Thyroid gland (tissue), 4 donors: Measurements from ENCODE around the gene SLX4. TPM values are rescaled to one million over a fixed set of nuclear protein-coding genes. Genes with fewer than 3 reads are reported as not detected.

Source experiments
- DNase-seq, 2 donors: peaks; one replicate each; pipeline ENCODE4 v3.0.0-alpha.2; 2019
- H3K27ac ChIP-seq, 3 donors: fragments of 200-600 bp; sonication (generic); 1 replicate in 2 of 3; 2 replicates in 1 of 3; pipeline ENCODE4 v1.5.1; 2016 to 2019; ENCODE audit warnings: mild to moderate bottlenecking in 1 of 3, moderate library complexity in 1 of 3
- H3K27me3 ChIP-seq: fragments of 200-600 bp; sonication (generic); one replicate; pipeline ENCODE4 v1.5.1; 2019
- H3K36me3 ChIP-seq, 2 donors: fragments of 200-600 bp; sonication (generic); one replicate each; pipeline ENCODE4 v1.5.1; 2016 to 2019
- H3K4me1 ChIP-seq, 2 donors: fragments of 200-600 bp; sonication (generic); one replicate each; pipeline ENCODE4 v1.5.1; 2017 to 2019
- H3K4me3 ChIP-seq, 3 donors: fragments of 200-600 bp; sonication (generic); replicated peaks in 1 of 3; 1 replicate in 2 of 3; 2 replicates in 1 of 3; pipeline ENCODE4 v1.5.1; 2016; ENCODE audit warnings: mild to moderate bottlenecking in 1 of 3
- H3K9me3 ChIP-seq: fragments of 200-600 bp; sonication (generic); one replicate; pipeline ENCODE4 v1.5.1; 2017
- CTCF ChIP-seq, 6 experiments: fragments of 200-600 bp in 3 of 6; fragments of 450-650 bp in 3 of 6; sonication (generic) in 3 of 6; IDR thresholded peaks; one replicate each; pipeline ENCODE4 v1.5.1; 2016 to 2019; ENCODE audit warnings: antibody characterized with exemption in 6 of 6, mild to moderate bottlenecking in 2 of 6, inconsistent platforms in 1 of 6, moderate library complexity in 1 of 6
- POLR2A ChIP-seq, 2 donors: fragments of 450-650 bp; IDR thresholded peaks; one replicate each; pipeline ENCODE4 v1.6.1; 2017; ENCODE audit warnings: antibody characterized with exemption in 2 of 2, mild to moderate bottlenecking in 2 of 2, moderate library complexity in 1 of 2
- WGBS, 2 donors: methylation state at CpG; one replicate each; pipeline ENCODE4 v1.1.5; 2017; 5-methylcytosine and 5-hydroxymethylcytosine counted together
- intact Hi-C: fragments of 100-400 bp; cut with DNase I; formaldehyde crosslinking; loops from one replicate; pipeline ENCODE4 v1.15.1; 2023
- total RNA-seq, 4 donors: library from RNA; depleted of rRNA; stranded (reverse); fragments of >200 nt; gene quantifications; one replicate each; pipeline ENCODE4 v1.2.3, GENCODE V29; 2016

Gene SLX4
- total RNA-seq, 4 donors from 2014 or later: 2.7 to 4.9 (median 4.5) TPM

- no peak for DNase-seq
- H3K27me3 ChIP-seq: no peaks in the 10 kb centered on the region
- no peaks in the 10 kb centered on the region for H3K9me3 ChIP-seq
- WGBS, 2 donors: 82 to 92% methylated on average over 9 to 10 of the region's 10 CpGs
- no peak for TF ChIP-seq CTCF (IDR thresholded peaks at IDR 0.05)
- no peak for TF ChIP-seq POLR2A (IDR thresholded peaks at IDR 0.05)
- H3K27ac ChIP-seq: no peak overlapping the region
- no peaks in the 10 kb centered on the region for H3K4me1 ChIP-seq
- H3K4me3 ChIP-seq: no peak overlapping the region
- intact Hi-C loops: no loop called here
- H3K36me3 ChIP-seq: no peaks in the 10 kb centered on the region
These were observed 63.0 kb downstream of the SLX4 start for GRCh38 chr16:3548445-3548844.

DNA sequence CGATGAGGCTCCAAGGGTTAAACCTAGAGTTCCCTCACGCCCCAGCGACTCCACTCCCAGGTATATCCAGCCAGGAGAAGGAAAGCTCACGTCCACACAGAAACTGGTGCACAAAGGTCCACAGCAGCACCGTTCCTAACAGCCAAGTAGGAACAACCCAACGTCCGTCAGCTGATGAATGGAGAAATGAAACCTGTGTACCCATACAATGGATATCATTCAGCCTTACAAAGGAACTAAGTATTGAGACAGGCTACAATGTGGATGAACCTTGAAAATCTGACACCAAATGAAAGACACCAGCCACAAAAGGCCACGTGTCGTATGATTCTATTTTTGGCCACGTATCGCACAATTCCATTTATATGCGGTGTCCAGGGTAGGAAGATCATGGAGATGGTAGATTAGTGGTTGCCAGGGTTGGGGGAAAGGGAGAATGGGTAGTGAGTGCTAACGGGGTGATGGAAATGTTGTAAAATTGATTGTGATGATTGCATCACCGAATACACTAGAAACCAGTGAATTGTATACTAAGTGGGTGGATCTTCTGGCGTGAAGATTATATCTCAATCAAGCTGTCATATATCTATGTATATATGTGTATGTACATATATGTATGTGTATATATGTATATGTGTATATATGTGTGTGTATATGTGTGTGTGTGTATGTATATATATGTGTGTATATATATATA, 64.3 kb downstream of the SLX4 start:
- intact Hi-C loops: no loop called here

GRCh38 chr16:3542601-3543373, 68.6 kb downstream of the SLX4 start:
- intact Hi-C loops: no loop called here
- H3K27ac ChIP-seq: no peak overlapping the region
- no peaks in the 10 kb centered on the region for H3K9me3 ChIP-seq
- H3K4me1 ChIP-seq: no peaks in the 10 kb centered on the region
- H3K4me3 ChIP-seq: no peak overlapping the region
- 82 to 92% methylated on average over 6 of the region's 6 CpGs for WGBS, 2 donors
- H3K27me3 ChIP-seq: no peaks in the 10 kb centered on the region
- no peak for DNase-seq
- peaks cover 7% of the 10 kb centered on the region in 2 donors for H3K36me3 ChIP-seq
- TF ChIP-seq CTCF (IDR thresholded peaks at IDR 0.05): no peak
- no peak for TF ChIP-seq POLR2A (IDR thresholded peaks at IDR 0.05)

More for the DNA sequence above, 64.3 kb downstream of the SLX4 start:
- H3K27ac ChIP-seq: no peak overlapping the region
- DNase-seq: no peak
- no peaks in the 10 kb centered on the region for H3K4me1 ChIP-seq
- WGBS, 2 donors: 82 to 88% methylated on average over 15 of the region's 15 CpGs
- no peaks in the 10 kb centered on the region for H3K27me3 ChIP-seq
- TF ChIP-seq CTCF (IDR thresholded peaks at IDR 0.05) (no peak), POLR2A (IDR thresholded peaks at IDR 0.05) (no peak)
- no peaks in the 10 kb centered on the region for H3K9me3 ChIP-seq
- no peak overlapping the region for H3K4me3 ChIP-seq
- no peaks in the 10 kb centered on the region for H3K36me3 ChIP-seq

DNA sequence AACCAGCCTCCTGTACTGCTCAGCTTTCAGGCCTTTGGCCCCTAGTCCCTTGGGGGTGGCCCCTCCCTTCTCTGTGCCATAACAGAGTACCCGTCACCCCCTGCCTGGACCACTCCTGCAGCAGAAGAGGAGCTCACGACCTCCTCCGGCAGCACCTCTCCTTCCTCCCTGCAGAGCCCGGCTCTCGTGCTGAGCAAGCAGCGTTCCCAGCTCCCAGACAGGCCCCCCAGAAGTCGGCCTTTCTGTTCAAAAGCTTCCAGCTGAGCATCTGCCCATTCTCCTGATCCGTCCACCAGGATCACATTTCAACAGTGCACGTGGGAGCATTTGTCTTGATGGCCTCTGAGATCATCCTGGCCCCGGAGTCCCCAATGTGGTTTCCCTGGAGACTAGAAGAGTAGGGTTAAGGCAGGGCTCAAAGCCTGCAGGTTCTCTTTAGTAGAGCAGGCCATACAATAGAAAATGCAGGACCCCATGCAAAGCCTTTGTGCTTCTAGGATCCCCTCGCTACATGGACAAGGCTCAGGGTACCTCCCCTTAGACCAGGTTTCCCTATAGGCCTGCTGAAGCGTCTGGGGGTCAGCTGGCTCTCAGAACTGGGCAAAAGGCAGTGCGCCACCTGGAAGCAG, 69.8 kb downstream of the SLX4 start:
- Histone ChIP-seq H3K9me3 (no peaks in the 10 kb centered on the region), H3K4me3 (no peak overlapping the region), H3K27ac (no peak overlapping the region), H3K36me3 (peaks cover 7% of the 10 kb centered on the region in 2 donors), H3K4me1 (peaks cover 0 to 5% of the 10 kb centered on the region in 2 donors), H3K27me3 (no peaks in the 10 kb centered on the region)
- WGBS, 2 donors: 85 to 87% methylated on average over 13 of the region's 13 CpGs
- no peak for DNase-seq
- intact Hi-C loops: no loop called here
- TF ChIP-seq POLR2A (IDR thresholded peaks at IDR 0.05) (no peak), CTCF (IDR thresholded peaks at IDR 0.05) (no peak)
